K562 (cell line): ENCODE results near the gene ELK4. TPM values are rescaled to one million over a fixed set of nuclear protein-coding genes. Genes with fewer than 3 reads are reported as not detected.

Source experiments
- ATAC-seq: fragments of 200-7000 bp; cut with Tn5 transposase; 3 replicates; pipeline ENCODE4 v1.9.1; 2020; ENCODE audit warnings: moderate library complexity
- BruUV-seq: library from RNA; stranded (reverse); fragments of 400-500 nt; replicated peaks from 2 replicates; lab custom pipeline; 2021; lab: Mats Ljungman, UMichigan
- CTCF ChIA-PET: fragments of 300-600 bp; formaldehyde crosslinking; extraction: SDS; loops from one replicate; lab custom pipeline; 2021; ENCODE audit warnings: low intra/inter-chr PET ratio; lab: Yijun Ruan, JAX
- POLR2A ChIA-PET: fragments of 300-600, 350-650 bp; sonication (Branson Sonifier 250); formaldehyde crosslinking; extraction: SDS; loops from one replicate; lab custom pipeline; 2021; ENCODE audit warnings: antibody characterized with exemption, inconsistent platforms; lab: Yijun Ruan, JAX
- DNase-seq, 4 experiments: peaks; one replicate each; pipeline versions ENCODE4 v3.0.0 to v3.0.0-alpha.2; 2011 to 2018; ENCODE audit warnings: low spot score in 3 of 4, mixed read lengths in 3 of 4; ENCODE audit errors: extremely low read depth in 1 of 4
- FAIRE-seq: peaks from 2 replicates; lab custom pipeline; 2011; peaks lifted over from hg19 to GRCh38; lab: Jason Lieb, UNC
- H2AFZ ChIP-seq: 2 replicates; pipeline ENCODE4 v1.6.0; 2011; ENCODE audit warnings: low read depth, low read length, control low read depth, inconsistent platforms
- H3K27ac ChIP-seq: fragments of 200-600 bp; 3 replicates; pipeline ENCODE4 v1.8.0; 2011; ENCODE audit warnings: low read depth, mild to moderate bottlenecking, control low read depth, inconsistent platforms, low read length, moderate library complexity, mixed read lengths; ENCODE audit errors: extremely low read depth
- H3K27me3 ChIP-seq, 2 experiments: fragments of 300-600 bp in 1 of 2; 2 replicates in 1 of 2; 3 replicates in 1 of 2; pipeline versions ENCODE4 v1.6.0 to v1.8.0; 2011; ENCODE audit warnings: inconsistent platforms in 2 of 2, low read length in 2 of 2, mild to moderate bottlenecking in 1 of 2, mixed read lengths in 1 of 2, moderate library complexity in 1 of 2; ENCODE audit not compliant: control insufficient read depth in 2 of 2, insufficient read depth in 2 of 2
- H3K36me3 ChIP-seq: fragments of 300-600 bp; 3 replicates; pipeline ENCODE4 v1.8.0; 2011; ENCODE audit warnings: mild to moderate bottlenecking, low read length, inconsistent platforms; ENCODE audit not compliant: control insufficient read depth, insufficient read depth
- H3K4me1 ChIP-seq, 2 experiments: fragments of 200-600 bp in 1 of 2; replicated peaks in 1 of 2; 2 replicates in 1 of 2; 3 replicates in 1 of 2; pipeline versions ENCODE4 v1.5.1 to v1.8.0; 2011; ENCODE audit warnings: inconsistent platforms in 2 of 2, low read length in 2 of 2, mild to moderate bottlenecking in 1 of 2, mixed read lengths in 1 of 2, moderate library complexity in 1 of 2; ENCODE audit not compliant: control insufficient read depth in 2 of 2, insufficient read depth in 2 of 2
- H3K4me2 ChIP-seq: 2 replicates; pipeline ENCODE4 v1.6.1; 2011; ENCODE audit warnings: low read length, control low read depth, inconsistent platforms, mixed read lengths; ENCODE audit not compliant: insufficient read depth
- H3K4me3 ChIP-seq: fragments of 200-600 bp; sonication (generic), shearing (Covaris generic); 2 replicates; pipeline ENCODE4 v1.5.1; 2016; ENCODE audit warnings: control low read depth, inconsistent platforms
- H3K79me2 ChIP-seq: fragments of 200-600 bp; 3 replicates; pipeline ENCODE4 v1.8.0; 2011; ENCODE audit warnings: low read length, inconsistent platforms; ENCODE audit not compliant: control insufficient read depth, insufficient read depth
- H3K9ac ChIP-seq, 2 experiments: 2 replicates each; pipeline versions ENCODE4 v1.6.0 to v1.6.1; 2011; ENCODE audit warnings: low read depth in 2 of 2, low read length in 2 of 2, control low read depth in 1 of 2, inconsistent platforms in 1 of 2, mild to moderate bottlenecking in 1 of 2, mixed read lengths in 1 of 2; ENCODE audit not compliant: insufficient read depth in 1 of 2
- H3K9me1 ChIP-seq: one replicate; pipeline ENCODE4 v1.6.0; 2011; ENCODE audit warnings: inconsistent platforms, mild to moderate bottlenecking, low read length, moderate library complexity; ENCODE audit not compliant: control insufficient read depth, insufficient read depth
- H3K9me3 ChIP-seq: replicated peaks from 2 replicates; pipeline ENCODE4 v1.5.1; 2011; ENCODE audit warnings: low read depth, low read length, inconsistent platforms; ENCODE audit not compliant: control insufficient read depth, insufficient read depth
- H4K20me1 ChIP-seq: replicated peaks from 2 replicates; pipeline ENCODE4 v1.6.1; 2011; ENCODE audit warnings: low read length, inconsistent platforms, mixed read lengths; ENCODE audit not compliant: control insufficient read depth, insufficient read depth
- CEBPB ChIP-seq: fragments of 450-650 bp; IDR thresholded peaks from 2 replicates; pipeline ENCODE4 v1.6.1; 2016; ENCODE audit warnings: missing genetic modification characterization, missing compliant biosample characterization
- CREBBP ChIP-seq: IDR thresholded peaks from one replicate; pipeline ENCODE4 v1.6.1; 2012; ENCODE audit warnings: low read depth, mild to moderate bottlenecking, control low read depth, inconsistent platforms, low read length
- DIDO1 ChIP-seq: fragments of 450-650 bp; IDR thresholded peaks from 2 replicates; pipeline ENCODE4 v1.6.1; 2016; ENCODE audit warnings: low read depth, missing biosample characterization, missing genetic modification characterization
- HNRNPUL1 ChIP-seq: fragments of 200-400 bp; formaldehyde crosslinking; IDR thresholded peaks from 2 replicates; pipeline ENCODE4 v1.6.1; 2017; ENCODE audit warnings: low read length
- RB1 ChIP-seq: fragments of 450-650 bp; IDR thresholded peaks from 2 replicates; pipeline ENCODE4 v1.6.1; 2017; ENCODE audit warnings: low read depth, mild to moderate bottlenecking
- TBP ChIP-seq: optimal IDR thresholded peaks from 2 replicates; pipeline ENCODE3; 2011; ENCODE audit warnings: low read depth, low read length, improper control_type of control experiment
- WHSC1 ChIP-seq: IDR thresholded peaks from one replicate; pipeline ENCODE4 v1.6.1; 2012; ENCODE audit warnings: low read length, control low read depth, inconsistent platforms
- WGBS: fragments of 100-300 bp; shearing (Covaris generic); methylation state at CpG from one replicate; pipeline ENCODE4 v1.1.6; 2016; ENCODE audit warnings: low coverage, mixed read lengths; ENCODE audit not compliant: insufficient coverage; ENCODE audit errors: missing lambda C conversion rate; 5-methylcytosine and 5-hydroxymethylcytosine counted together
- in situ Hi-C: fragments of 300-500 bp; cut with MboI; formaldehyde crosslinking; loops from 4 replicates; pipeline ENCODE4 v1.15.0; 2018; ENCODE audit warnings: inconsistent platforms, mixed read lengths
- intact Hi-C: fragments of 100-400 bp; cut with micrococcal nuclease; formaldehyde crosslinking; loops from 2 replicates; pipeline ENCODE4 v1.14.2; 2022
- polyA plus RNA-seq, 8 experiments: library from polyadenylated mRNA; depleted of rRNA in 4 of 8; stranded (reverse) in 5 of 8; unstranded in 3 of 8; fragments of >200 nt; fragmentation: Nextera tagmentation in 2 of 8; fragmentation: Illumina TruSeq in 1 of 8; extraction: Ambion mirVana in 2 of 8; extraction: Trizol in 1 of 8; gene quantifications; 2 replicates each; pipeline versions ENCODE4 v1.2.1 to v1.2.3, GENCODE V29; 2011 to 2014; ENCODE audit warnings: inconsistent platforms in 1 of 8, missing spikeins in 1 of 8
- total RNA-seq, 7 experiments: library from RNA; depleted of rRNA in 6 of 7; stranded (reverse); fragments of >200 nt in 6 of 7; fragmentation: Illumina TruSeq in 2 of 7; extraction: Trizol in 2 of 7; gene quantifications; 2 replicates each; pipeline versions ENCODE4 v1.2.1 to v1.2.3, GENCODE V29; 2011 to 2021; ENCODE audit warnings: low replicate concordance in 1 of 7

ELK4 gene
- total and polyA plus RNA-seq, 9 of the 15 experiments (the other 6 are each of a cell fraction or from before 2014, with no cell fraction given), result 2.0 to 21.7 (median 9.2) TPM

DNA sequence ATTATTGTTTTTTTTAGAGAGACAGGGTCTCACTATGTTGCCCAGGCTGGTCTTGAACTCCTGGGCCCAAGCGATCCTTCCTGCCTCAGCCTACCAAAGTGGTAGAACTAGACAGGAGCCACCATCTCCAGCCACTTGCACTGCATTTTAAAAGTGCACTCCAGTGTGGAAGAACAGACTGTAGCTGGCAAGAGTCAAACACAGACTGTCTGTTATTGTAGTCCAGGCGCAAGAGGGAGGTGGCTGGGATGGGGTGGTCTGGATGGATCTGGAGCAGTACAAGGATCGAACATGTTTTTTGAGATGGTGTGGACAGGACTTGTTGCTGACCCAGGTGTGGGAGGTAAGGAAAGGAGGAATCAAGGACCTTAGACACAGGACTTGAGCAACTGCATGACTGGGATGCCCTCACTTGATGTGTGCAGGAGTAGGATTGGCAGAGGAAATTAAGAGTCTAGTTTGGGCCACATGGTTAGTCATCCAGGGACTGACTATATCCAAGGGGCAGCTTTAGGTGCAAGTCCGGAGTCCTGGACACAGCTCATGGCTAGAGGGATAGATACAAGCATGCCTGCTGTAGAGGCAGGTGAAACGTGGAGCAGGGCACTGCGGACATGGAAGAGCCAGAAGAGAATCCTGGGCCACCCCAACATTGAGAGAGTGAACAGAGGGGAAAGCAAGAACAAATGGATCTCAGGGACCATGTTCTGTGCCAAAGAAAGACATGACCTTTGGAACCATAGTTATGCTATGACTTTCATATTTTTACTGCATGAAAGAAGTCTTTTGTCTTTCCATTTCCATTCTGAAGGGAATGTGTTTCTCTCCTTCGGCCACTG is 42.0 kb downstream of the ELK4 start:
- in situ Hi-C loops (loop anchor here (5.0 kb wide), 2 partner anchors 67 to 122 kb away; no protein-coding TSS in a partner anchor), intact Hi-C loops (loop anchor here (2.0 to 10.0 kb wide), 3 partner anchors 61 to 387 kb away; no protein-coding TSS in a partner anchor)
- CTCF ChIA-PET, result interaction anchor here (1.0 to 8.2 kb wide), 3 partner anchors 42 to 193 kb away, joined by 3 to 166 read pairs (median 44); partner anchors contain the start of gene ELK4
- Histone ChIP-seq H3K4me1 (peaks cover 3 to 6% of the 10 kb centered on the region in 2 experiments; a peak in 4 of 5 replicates), H4K20me1 (no peaks in the 10 kb centered on the region; the same call in 1 of the 2 replicates), H3K27me3 (peaks cover 0 to 7% of the 10 kb centered on the region in 2 experiments; a peak in 2 of 5 replicates), H3K27ac (no peak overlapping the region), H3K9me3 (no peaks in the 10 kb centered on the region), H3K9me1 (no peaks in the 10 kb centered on the region), H3K4me2 (no peak overlapping the region), H3K79me2 (no peaks in the 10 kb centered on the region), H3K36me3 (no peaks in the 10 kb centered on the region), H3K9ac (no peak overlapping the region), H2AFZ (no peak overlapping the region; the same call in 1 of the 2 replicates), H3K4me3 (no peak overlapping the region)
- FAIRE-seq, result no peak
- no peak for DNase-seq
- no peak for TF ChIP-seq CEBPB (tag)
- no peak for TF ChIP-seq HNRNPUL1
- no peak for TF ChIP-seq WHSC1
- TF ChIP-seq RB1, result no peak
- TF ChIP-seq TBP, result no peak
- no peak for TF ChIP-seq CREBBP
- no peak for TF ChIP-seq DIDO1
- no TSS peak for BruUV-seq
- ATAC-seq, result no peak
- POLR2A ChIA-PET, result interaction anchor here (1.5 to 2.9 kb wide), 2 partner anchors 12 to 69 kb away, joined by 3 to 27 read pairs; no protein-coding TSS in a partner anchor
- WGBS, result 45% methylated on average over 7 of the region's 7 CpGs
